Activated CD4-positive, alpha-beta T cell treated with anti-CD3 and anti-CD28 coated beads, Interleukin-2, amount 50 U/mL, for 24 hours (primary cell): Measurements from ENCODE around the gene CES1.
A peak's percentile ranks its signal among the peaks of the same experiment; 100 is the strongest.
"Not testable (repeated sequence)": the region's sequence is repeated elsewhere in the genome, so short reads cannot be mapped to it uniquely, and the experiment has no call there.

Experiments
- DNase-seq, 2 donors: peaks; one replicate each; pipeline ENCODE4 v3.0.0-alpha.2; 2020; ENCODE audit warnings: low read depth in 1 of 2, low spot score in 1 of 2

The CES1 gene

DNA sequence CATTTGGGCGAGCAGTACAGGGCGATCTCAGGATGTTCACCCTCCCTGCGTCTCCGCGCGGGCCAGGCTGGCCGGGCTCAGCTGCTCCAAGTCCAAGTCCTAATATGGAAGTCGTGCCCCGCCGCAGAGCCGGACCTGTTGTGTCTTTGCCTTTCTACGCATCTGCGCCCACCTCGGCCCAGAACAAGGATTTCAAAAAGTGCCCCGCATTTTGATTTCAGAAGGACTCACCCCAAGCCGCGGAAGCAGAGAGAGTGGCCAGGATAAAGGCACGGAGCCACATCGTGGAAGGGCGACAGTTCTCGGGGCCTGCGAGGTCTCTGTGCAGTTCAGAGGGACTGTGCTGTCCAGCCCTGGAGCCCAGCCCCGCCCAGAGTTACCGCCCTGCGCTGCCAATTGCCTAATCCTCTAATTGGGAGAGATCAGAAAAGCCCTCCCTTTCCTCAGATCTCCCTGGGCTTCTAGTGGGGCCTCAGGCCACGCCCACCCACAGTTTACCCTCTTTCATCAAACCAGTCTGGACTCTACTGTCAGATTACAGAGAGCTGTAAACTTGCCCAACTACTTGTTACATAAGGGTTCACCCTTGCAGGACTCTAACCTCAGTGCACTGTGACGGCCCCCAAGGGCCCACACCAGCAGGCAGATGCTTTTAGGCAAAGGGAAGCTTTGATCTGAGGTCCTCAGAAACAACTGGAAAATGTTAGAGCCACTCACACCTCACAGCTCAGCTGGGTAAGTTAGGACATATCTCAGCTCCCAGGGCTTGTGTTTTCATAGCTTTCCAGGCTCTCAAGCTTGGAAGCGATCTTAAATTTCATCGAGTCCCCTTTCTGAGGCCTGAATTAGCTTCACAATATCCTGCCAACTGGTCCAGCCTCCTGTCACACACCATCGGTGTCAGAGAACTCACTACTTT, at the start of gene CES1:
Gene CES1 (minus strand): TSS at position 324 of the 919 bp plus-strand sequence. CDS start 41 bp downstream, at position 283.
- DNase-seq = no peak

DNA sequence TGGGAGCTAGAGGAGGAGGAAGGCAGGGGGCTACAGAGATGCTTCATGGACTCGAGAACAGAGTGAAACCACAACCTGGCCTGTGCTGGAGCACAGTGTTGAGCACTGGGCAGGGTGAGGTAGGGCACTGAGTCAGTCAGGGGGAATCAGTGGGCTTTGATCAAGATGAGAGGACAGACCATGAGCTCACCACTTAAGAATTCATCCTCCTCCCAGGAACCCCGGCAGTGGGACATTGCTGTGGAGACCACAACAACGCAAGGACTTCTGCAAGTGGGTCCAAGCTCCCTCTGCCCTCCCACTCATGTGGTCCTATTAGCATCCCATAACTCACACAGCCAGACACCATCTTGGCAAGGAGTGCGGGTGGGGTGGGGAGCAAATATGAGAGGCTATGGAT, 44.0 kb upstream of the CES1 start:
- no peak for DNase-seq

- DNase-seq = no peak
These were observed 42.4 kb upstream of the CES1 start, which contains the start of gene CES5A for GRCh38 chr16:55875273-55875672. Gene CES5A (minus strand): TSS chr16:55875373. CDS start chr16:55875221, 152 bp downstream.

- no peak for DNase-seq
These were observed 40.2 kb upstream of the CES1 start for GRCh38 chr16:55873122-55873521.

GRCh38 chr16:55872130-55872529, 39.2 kb upstream of the CES1 start:
- no peak for DNase-seq

DNA sequence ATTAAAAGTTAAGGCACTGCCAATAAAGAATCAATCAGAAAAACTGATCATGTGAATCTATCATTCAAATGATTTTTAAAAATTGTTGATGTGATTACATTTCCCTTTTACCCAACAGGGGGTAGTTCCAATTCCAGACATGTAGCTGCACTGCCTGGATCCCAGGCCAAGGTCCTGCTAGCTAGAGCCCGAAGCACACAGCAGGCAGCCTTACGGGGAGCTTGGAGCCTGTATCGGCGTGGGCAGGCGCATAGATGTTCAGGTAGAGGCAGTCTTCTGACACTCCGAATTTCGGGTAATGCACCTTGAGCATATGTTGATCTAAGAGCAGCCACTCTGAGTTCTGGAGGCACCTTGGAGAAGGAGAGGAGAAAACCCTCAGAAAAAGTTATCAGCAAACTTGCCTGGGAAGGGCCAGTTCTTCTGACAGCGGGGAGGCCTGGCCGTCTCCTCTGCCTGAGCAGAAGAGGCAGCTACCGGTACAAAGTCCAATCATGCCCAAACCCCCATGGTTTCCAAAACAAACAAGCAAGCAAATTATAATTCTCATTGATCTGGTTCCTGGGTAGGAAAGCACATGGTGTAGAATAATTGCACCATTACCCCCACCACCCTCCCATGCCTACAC, 38.6 kb upstream of the CES1 start:
- no peak for DNase-seq

DNA sequence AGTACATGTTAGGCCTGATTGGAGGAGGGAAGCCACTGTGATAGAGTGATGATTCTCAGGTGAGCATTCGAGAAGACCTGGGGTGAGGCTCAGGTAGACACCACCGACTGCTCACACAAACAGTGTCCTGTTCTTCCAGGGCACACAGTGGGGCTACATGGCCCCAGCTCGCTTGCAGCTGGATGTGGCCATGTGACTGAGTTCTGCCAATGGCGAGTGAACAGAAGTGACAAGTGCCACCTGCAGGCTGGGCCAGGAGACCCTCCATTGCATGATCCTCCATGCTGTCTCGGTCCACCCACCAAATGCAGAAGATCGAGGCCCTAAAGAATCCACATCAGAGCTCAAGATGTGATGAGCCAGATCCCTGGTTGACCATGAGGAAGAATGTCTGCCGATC, 36.1 kb upstream of the CES1 start:
- no peak for DNase-seq

- DNase-seq = no peak
These were observed 35.2 kb upstream of the CES1 start for GRCh38 chr16:55868137-55868536.

DNA sequence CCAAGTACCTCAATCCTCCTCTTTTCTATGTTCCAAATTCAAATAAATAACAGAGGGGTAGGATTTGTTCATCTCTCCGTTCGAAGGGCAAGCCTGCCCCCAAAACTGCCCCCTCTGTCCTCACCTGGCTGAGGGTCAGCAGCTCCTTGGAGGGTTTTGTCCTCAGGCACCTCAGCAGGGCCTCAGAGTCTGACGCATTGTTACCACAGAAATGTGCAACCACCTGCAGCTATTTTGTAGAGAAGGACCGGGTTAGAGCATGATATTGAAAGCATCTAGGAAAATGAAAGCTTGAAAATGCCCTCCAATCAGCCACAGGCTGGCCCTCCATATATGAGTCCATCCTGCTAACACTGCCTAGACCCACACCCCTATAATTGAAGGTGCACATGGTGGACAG, 28.4 kb upstream of the CES1 start:
- no peak for DNase-seq

- not testable (repeated sequence) for DNase-seq
These were observed 24.8 kb upstream of the CES1 start for GRCh38 chr16:55857650-55858049.

GRCh38 chr16:55856950-55857349, 24.1 kb upstream of the CES1 start:
- DNase-seq = no peak

DNA sequence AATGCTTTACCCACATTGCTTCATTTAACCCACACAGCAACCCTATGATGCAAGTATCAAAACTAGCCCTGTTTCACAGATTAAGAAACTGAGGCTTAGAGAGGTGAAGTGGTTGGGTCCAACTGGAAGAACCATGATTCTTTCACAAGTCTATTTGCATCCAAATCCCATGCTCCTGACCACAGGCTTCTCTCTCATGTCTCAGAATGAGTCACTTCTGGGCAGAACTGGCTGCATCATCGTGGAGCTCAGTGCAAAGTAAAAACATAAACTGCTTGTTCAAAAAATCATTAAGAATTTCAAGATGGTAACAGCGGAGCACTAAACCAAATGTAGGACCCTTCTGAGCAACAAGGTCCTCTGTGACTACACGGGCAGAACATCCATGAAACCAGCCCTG, 20.2 kb upstream of the CES1 start:
- DNase-seq = no peak

- DNase-seq = no peak
These were observed 16.6 kb upstream of the CES1 start for GRCh38 chr16:55849536-55849935.

GRCh38 chr16:55846598-55847346, 13.9 kb upstream of the CES1 start:
- no peak for DNase-seq

GRCh38 chr16:55843105-55843395, 10.2 kb upstream of the CES1 start:
- no peak for DNase-seq

- peak in 1 of 2 donors; percentile 33 for DNase-seq
These were observed 9.6 kb upstream of the CES1 start for GRCh38 chr16:55842369-55843104.

- no peak for DNase-seq
These were observed 6.2 kb upstream of the CES1 start for GRCh38 chr16:55839115-55839514.

- no peak for DNase-seq
These were observed 3.3 kb upstream of the CES1 start for GRCh38 chr16:55836158-55836611.

DNA sequence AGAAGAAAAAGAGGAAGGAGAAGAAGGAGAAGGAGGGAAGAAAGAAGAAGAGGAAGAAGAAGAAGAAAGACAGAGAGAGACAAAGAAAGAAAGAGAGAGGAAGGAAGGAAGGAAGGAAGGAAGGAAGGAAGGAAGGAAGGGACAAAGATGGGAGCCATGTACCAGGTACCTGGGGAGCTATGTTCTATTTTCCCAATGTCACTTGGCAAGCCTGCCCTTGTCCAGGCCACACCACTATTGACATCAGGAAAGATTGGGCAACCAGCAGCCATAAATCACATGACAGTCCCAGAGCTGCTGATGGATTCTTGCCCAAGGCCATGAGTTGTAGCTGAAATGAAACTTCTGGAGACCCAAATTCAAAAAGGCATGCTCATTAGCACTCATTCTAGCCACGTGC, 2.7 kb upstream of the CES1 start:
- DNase-seq = no peak

DNA sequence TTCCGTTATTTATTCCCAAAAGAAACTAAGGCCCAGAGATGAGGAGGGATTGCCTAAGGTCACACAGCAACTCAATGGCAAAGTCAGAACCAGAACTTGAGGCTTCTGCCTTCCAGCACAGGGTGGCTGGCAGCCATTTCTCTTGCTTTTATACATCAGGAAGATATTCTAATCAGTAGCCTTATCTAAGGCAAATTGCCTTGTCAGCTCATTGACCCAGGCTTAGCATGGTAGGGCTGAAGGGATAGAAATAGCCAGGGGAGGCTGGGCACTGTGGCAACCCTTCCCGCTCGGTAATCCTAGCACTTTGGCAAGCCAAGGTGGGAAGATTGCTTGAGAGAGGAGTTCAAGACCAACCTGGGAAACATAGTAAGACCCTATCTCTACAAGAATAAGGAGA, 2.3 kb upstream of the CES1 start:
- not testable (repeated sequence) for DNase-seq

- no peak for DNase-seq
These were observed 1.2 kb upstream of the CES1 start for GRCh38 chr16:55834049-55834448.
